Measurements from ENCODE around the gene SCAP. TPM values are rescaled to one million over a fixed set of nuclear protein-coding genes. Genes with fewer than 3 reads are reported as not detected.

The SCAP gene
- total and polyA plus RNA-seq, 8 donors = 29.0 to 59.5 (median 37.2) TPM

DNA sequence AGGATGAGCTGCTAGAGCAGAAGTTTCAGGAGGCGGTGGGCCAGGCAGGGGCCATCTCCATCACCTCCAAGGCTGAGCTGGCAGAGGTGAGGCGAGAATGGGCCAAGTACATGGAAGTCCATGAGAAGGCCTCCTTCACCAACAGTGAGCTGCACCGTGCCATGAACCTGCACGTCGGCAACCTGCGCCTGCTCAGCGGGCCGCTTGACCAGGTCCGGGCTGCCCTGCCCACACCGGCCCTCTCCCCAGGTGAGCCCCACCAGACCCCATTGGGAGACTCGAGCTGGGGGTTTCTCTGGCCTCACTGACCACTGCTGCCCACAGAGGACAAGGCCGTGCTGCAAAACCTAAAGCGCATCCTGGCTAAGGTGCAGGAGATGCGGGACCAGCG, 66.9 kb downstream of the SCAP start:
- peaks cover 4 to 10% (median 6%) of the 10 kb centered on the region in 3 donors for H3K4me1 ChIP-seq
- H3K27ac ChIP-seq = no peak overlapping the region
- WGBS, 2 donors = 93 to 96% methylated on average over 15 of the region's 15 CpGs
- H3K9me3 ChIP-seq = no peaks in the 10 kb centered on the region
- no peak overlapping the region for H3K4me3 ChIP-seq
- peaks cover 5 to 55% (median 25%) of the 10 kb centered on the region in 3 donors for H3K36me3 ChIP-seq
- FAIRE-seq (no peak), ATAC-seq (no peak), DNase-seq (peak in 1 of 6 donors; percentile 65)
- TF ChIP-seq, protein P1, sequence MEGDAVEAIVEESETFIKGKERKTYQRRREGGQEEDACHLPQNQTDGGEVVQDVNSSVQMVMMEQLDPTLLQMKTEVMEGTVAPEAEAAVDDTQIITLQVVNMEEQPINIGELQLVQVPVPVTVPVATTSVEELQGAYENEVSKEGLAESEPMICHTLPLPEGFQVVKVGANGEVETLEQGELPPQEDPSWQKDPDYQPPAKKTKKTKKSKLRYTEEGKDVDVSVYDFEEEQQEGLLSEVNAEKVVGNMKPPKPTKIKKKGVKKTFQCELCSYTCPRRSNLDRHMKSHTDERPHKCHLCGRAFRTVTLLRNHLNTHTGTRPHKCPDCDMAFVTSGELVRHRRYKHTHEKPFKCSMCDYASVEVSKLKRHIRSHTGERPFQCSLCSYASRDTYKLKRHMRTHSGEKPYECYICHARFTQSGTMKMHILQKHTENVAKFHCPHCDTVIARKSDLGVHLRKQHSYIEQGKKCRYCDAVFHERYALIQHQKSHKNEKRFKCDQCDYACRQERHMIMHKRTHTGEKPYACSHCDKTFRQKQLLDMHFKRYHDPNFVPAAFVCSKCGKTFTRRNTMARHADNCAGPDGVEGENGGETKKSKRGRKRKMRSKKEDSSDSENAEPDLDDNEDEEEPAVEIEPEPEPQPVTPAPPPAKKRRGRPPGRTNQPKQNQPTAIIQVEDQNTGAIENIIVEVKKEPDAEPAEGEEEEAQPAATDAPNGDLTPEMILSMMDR (IDR thresholded peaks at IDR 0.05) = no peak
- intact Hi-C loops (cut with DNase I) = no loop called here
- no peaks in the 10 kb centered on the region for H3K27me3 ChIP-seq

GRCh38 chr3:47407896-47408838, 67.6 kb downstream of the SCAP start:
- Histone ChIP-seq H3K36me3 (peaks cover 5 to 55% (median 23%) of the 10 kb centered on the region in 3 donors), H3K9me3 (no peaks in the 10 kb centered on the region), H3K4me3 (no peak overlapping the region), H3K4me1 (peaks cover 4 to 10% (median 6%) of the 10 kb centered on the region in 3 donors), H3K27me3 (no peaks in the 10 kb centered on the region), H3K27ac (no peak overlapping the region)
- ATAC-seq = no peak
- TF ChIP-seq, protein P1 (IDR thresholded peaks at IDR 0.05) = no peak
- DNase-seq = no peak
- FAIRE-seq = no peak
- intact Hi-C loops (cut with DNase I) = no loop called here
- WGBS, 2 donors = 89 to 90% methylated on average over 18 of the region's 18 CpGs

- no peak for FAIRE-seq
- H3K27ac ChIP-seq = no peak overlapping the region
- TF ChIP-seq, protein P1 (IDR thresholded peaks at IDR 0.05) = no peak
- WGBS, 2 donors = 92 to 93% methylated on average over 7 of the region's 7 CpGs
- peaks cover 4 to 10% (median 6%) of the 10 kb centered on the region in 3 donors for H3K4me1 ChIP-seq
- intact Hi-C loops (cut with DNase I) = no loop called here
- no peaks in the 10 kb centered on the region for H3K27me3 ChIP-seq
- DNase-seq = no peak
- H3K36me3 ChIP-seq = peaks cover 5 to 55% (median 21%) of the 10 kb centered on the region in 3 donors
- no peaks in the 10 kb centered on the region for H3K9me3 ChIP-seq
- no peak overlapping the region for H3K4me3 ChIP-seq
- no peak for ATAC-seq
Observed at GRCh38 chr3:47407237-47407636, 68.5 kb downstream of the SCAP start.

GRCh38 chr3:47406762-47407149, 69.0 kb downstream of the SCAP start:
- DNase-seq = peak in 1 of 6 donors; percentile 60
- no peak for FAIRE-seq
- peaks cover 5 to 50% (median 16%) of the 10 kb centered on the region in 3 donors for H3K36me3 ChIP-seq
- ATAC-seq = no peak
- TF ChIP-seq, protein P1 (IDR thresholded peaks at IDR 0.05) = no peak
- H3K4me3 ChIP-seq = no peak overlapping the region
- intact Hi-C loops (cut with DNase I) = no loop called here
- 82 to 85% methylated on average over 8 to 9 of the region's 9 CpGs for WGBS, 2 donors
- no peak overlapping the region for H3K27ac ChIP-seq
- H3K4me1 ChIP-seq = peaks cover 4 to 10% (median 6%) of the 10 kb centered on the region in 3 donors
- no peaks in the 10 kb centered on the region for H3K9me3 ChIP-seq
- H3K27me3 ChIP-seq = no peaks in the 10 kb centered on the region

Measured in pancreas (tissue), 10 donors.